GM21360 (cell line): ENCODE results near the gene ZNF296.

ENCODE experiments used
- ATAC-seq: cut with Tn5 transposase; IDR thresholded peaks from one replicate; pipeline ENCODE4 v1.9.1; 2021; ENCODE audit warnings: mild to moderate bottlenecking, moderate library complexity; ENCODE audit not compliant: unreplicated experiment

Gene ZNF296

DNA sequence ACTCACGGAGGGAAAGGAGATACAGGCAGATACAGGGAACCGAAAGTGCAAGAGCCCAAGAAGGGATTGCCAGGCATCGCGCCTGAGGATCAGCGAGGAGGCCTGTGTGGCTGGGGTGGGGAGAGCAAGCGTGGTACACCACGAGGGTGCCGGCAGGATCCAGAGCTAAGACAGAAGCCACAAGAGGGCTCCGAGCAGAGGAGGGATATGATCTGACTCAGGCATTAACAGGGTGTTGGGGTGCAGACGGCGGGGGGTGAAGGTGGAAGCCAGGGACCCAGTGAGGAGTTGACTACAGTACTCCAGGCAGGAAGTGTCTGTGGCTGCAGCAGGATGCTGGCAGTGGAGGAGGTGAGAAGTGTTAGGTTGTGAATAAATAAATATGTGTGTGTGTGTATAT, 11.3 kb upstream of the ZNF296 start:
- no peak for ATAC-seq

DNA sequence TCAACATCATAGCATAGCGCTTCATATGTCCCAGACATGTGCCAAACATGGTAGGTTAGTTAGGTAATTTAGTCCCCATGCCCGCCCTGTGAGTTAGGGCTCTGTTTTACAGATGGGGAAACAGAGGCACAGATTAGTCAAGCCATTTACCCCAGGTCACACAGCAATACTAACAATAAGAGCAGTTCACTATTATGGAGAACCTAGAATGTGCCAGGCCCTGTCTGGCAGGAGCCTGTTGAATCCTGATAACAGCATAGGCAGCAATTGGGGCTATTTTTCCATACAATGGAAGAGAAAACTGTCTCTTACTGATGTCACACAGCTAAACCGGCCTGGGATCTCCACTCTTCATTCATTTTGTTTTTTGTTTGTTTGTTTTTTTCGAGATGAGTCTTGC, 10.2 kb upstream of the ZNF296 start:
- no peak for ATAC-seq

DNA sequence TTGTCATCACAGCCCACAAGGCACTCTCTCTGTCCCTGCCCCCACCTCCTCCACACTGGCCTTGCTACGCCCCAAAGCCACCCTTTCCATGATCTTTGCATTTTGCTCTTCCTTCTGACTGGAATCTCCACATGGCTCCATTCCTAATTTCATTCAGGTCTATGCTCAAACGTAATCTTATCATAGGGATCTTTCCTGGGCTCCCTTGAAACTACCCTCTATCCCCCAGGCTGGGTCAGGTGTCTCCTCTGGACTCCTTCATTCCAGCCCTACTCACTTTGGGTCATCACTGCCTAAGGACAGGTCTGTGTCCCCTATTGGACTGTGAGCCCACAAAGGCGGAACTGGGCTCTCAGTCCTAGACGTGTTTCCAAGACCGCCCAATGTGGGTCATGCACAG, 5.9 kb upstream of the ZNF296 start:
- ATAC-seq, result no peak

DNA sequence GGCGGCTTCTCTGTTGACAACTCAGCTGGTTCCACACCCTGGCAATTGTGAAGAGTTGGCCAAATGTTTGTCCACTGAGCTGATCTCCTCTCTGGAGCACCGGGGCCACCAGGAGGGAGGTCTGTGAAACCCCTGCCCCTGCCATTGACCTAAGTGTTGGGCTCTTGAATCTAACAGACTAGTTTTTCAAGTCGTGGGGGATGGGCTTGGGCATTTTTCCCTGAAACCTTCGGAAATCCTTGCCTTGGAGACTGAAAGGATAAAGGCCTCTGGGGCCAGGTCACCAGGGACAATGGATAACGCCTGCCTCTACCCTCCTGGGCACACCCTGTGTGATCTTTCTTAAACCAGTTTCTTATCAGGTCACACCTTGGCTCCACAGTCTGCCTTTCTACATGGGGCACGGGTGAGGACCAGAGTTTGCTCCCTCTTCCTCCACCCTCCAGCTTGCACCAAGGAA, 3.7 kb upstream of the ZNF296 start:
- no peak for ATAC-seq

DNA sequence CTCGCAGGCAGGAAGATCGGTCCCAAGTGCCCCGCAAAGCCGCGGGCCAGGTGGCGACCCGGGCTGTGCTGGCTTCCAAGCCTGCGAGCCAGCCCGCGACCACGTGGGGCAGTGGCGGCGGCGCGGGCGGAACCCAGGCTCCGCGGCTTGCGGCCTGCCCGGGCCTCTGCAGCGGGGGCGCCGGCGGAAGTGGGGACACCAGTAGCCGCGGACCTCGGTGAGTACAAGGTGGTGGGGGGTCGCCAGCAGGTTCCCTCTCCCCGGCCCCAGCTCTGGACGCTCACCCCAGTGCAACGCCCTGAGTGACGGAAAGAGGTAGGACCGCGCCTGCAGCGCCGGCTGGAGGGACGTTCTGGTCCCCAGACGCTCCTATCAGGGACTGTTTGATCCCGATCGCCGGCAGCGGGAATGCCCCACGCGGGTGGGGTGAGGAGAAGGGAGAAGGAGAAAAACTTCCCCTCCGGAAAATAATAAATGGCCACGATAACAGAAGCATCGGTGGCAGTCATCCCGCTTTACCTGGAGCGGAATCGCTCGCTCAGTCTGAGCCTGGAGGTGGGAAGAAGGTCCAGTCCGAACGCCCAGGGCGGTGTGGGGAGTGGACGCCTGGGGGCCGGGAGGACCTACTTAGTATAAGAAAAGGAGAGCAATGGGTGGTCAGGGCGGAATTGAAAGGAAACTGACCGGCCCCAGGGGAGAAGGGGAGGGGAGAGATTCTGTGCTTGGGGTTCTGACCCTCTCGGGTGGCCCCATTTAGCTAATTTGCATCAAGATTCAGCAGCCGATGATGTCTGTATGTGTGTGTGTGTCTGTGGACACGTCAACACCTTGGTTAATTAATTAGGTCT, 3.0 kb upstream of the ZNF296 start, which contains the start of gene GEMIN7:
TSS of gene GEMIN7 (plus strand) at position 198 of the 848 bp plus-strand sequence. CDS start 10,855 bp downstream, outside the sequence.
- no peak for ATAC-seq

DNA sequence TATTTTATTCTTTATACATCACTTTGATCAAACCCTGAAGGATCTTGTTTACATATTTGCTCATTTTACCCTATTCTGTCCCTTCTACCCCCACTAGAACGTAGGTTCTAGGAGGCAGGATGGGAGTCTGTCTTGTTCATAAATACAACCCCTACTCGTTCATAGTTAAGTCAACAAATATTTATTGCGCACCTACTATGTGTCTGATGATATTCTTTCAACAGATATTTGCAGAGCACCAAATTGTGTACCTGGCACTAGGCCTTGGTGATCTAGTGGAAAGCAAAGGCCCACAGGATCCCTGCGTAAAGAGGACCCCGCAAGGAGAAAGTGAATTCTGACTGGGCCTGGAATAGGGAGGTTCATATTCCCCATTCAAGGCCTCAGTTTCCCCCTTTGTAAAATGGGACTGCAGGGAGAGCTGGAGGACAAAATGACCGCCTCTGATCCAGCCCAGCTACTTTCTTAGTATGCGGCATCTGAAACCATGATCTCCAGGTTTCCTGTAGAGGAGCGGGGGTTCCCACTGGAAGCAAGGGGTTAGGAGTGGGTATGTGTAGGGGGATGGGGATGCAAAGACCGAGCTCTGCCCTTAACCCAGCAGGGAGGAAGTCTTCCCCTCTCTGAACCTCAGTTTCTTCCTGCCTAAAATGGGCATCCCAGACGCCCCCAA, 2.2 kb upstream of the ZNF296 start:
- ATAC-seq, result no peak

DNA sequence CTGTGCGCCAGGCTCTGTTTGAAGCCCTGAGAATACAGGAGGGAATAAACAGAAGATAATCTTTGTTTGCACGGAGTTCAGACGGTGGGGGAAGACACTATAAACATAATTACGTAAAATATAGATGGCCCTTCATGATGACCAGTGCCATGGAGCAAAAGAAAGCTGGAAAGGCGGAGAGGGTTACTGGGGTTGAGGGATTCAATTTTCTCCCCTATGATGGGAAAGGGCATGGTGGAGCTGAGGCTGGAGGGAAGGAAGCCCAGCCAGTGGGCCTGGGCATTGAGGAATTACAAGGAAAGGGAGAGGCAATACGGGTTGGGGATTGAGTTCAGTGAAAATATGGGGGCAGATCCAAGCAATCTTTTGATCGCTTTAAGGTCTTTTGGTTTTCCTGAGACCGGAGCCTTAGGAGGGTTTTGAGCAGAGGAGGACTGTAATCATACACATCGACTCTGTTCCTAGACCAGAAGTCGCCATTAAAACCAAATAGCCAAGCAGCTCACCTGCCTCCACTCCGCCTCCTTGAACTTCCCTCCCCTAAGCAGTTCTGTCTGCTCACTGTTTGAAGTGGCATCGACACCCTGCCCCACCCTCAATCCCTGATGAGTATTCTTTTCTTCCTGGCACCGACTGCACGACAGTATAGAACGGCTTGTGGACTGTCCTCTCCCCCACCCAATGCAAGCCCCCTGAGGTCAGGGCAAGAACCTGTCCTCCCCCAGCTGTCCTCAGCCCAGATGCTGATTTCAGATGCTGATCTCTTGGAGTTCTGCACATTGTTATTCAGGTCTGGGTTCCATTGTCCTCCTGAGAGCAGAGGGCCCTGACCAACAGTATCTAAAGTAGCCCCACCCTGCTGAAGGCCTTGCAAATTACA, 813 bp upstream of the ZNF296 start:
- no peak for ATAC-seq

DNA sequence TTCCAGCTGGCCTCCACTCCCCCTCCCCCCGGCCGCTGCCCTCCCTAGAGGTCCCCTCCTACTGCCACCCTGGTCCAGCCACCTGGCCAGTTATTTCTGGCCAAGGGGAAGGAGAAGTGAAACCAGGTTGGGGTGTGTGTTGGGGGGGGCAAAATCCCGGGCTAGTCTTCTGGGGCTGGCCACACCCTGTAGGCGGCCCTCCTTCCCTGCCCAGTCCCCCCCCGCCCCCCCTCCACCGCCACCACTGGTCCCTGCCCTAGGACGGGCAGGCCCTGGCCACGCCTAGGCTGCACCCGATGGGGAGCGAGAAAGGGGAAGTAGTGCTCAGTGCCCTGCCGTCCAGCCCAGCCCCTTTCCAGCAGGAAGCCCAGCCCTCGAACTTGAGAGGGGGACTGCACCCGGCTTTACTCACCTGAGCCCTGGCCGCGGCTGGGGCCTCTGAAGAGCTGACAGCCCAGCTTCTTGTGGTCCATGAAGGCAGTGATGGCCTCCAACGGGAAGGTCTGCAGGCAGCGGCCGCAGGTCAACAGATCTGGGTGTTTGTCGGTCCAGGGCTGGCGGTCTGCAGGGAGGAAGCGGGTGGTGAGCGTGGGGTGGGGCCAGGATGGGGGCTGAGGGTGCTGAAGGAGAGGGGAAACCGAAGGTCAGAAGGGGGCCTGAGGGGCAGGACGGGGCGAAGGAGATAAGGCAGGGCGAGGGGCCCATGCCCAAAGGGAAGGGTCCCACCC, 813 bp downstream of the ZNF296 start:
- peak; percentile 46 for ATAC-seq

DNA sequence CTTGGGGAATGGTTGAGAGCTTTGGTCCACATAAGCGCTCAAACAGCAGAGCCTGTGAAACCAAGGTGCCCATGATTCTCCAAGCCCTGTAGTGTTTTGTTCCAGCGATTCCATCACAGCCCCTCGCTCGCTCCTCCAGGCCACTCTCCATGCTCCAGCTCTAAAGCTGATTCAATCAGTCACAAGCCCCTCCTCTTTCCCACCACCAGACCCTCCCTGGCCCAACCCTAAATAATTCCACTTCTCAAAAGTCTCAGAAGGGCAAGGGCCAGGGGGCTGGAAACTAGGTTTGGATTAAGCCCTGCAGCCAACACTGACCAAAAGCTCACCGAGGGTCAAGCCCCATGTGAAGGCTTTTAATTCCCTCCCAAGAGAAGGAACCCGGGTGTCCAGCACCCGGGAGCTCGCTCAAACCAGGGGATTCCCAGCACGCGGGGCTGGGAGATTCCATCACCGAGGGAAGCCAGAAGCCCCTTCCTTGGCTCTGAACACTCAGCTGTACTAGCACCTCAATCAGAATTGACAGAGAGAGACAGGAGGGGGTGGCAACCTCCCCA, 1.5 kb downstream of the ZNF296 start:
- no peak for ATAC-seq

DNA sequence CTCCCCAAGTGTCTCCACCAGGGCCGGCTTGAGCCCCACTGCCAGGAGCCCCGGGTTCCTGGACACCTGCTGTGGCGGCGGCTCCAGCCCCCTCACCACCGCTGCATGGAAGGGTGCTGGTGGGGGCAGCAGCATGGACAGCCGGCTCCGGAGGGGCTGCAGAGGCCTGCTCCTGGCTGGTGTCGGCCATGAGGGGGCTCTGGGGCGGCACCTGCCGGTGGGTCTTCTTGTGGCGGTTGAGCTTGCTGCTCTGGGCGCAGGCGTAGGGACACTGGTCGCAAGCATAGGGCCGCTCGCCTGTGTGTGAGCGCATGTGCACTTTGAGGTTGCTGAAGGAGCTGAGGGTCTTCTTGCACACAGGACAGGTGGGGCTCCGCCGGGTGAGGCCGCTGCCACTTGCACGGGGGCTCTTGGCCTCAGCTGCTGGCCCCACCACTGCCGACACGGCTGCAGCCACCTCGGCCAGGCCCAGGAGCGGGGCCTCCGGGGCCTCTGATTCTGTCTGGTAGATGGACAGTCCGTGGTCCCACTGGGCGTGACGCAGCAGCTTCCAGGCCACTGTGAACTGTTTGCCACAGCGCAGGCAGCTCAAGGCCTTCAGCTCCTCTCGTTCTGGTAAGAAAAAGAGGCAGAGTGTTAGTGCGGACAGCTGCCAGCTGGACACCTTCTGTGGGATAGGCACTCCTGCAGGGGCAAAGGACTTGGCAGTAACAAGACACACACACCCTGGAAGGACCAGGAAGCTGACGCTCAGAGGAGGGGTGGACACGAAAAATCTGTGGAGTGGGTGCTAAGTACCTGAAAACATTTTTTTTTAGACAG, 4.1 kb downstream of the ZNF296 start:
- no peak for ATAC-seq

DNA sequence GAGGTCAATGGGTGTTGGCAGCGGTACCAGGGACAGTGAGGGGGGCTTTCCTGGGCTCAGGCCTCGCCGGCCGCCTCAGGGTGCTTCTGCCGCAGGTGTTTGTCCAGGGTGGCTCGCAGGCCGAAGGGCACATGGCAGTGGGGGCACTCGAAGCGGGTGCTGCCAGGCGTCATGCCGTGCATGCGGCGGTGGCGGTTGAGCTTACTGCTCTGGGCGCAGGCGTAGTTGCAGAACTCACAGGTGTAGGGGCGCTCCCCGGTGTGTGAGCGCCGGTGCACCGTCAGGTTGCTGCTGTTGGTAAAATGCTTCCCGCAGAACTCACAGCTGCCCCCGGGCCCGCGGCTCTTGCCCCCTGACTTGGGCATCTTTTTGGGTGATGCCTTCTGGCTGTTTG, 4.7 kb downstream of the ZNF296 start:
- ATAC-seq, result no peak

DNA sequence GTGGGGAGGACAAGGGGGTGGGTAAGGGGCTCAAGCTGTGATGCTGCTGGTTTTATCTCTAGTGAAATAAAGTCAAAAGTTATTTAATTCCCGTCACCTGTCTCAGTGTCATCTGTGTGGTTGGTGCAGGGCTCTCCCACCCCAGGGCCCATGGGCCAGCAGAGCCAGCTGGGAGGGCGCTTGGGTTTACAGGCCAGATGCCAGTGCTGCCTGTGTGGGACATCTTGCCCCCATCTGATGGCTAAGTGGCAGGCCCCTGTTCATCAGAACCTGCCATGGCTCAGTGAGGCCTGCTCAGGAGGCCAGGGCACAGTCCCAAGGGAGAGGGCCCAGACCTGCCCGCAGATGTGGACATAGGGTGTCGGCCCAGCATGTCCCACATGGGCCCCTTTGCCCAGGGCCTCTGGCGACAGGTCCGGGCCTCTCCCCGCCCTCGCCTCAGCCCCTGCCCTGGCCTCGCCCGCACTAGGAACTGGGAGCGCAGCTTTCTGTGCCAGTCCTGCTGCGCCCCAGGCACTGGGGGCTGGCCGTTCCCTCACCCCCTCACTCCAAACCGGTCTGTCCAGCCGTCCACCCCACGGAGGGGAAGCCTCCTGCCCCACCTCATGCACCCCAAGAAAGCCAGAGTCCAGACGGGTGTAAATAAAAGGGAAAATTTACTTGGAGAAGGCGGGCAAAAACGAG, 5.3 kb downstream of the ZNF296 start:
- no peak for ATAC-seq

DNA sequence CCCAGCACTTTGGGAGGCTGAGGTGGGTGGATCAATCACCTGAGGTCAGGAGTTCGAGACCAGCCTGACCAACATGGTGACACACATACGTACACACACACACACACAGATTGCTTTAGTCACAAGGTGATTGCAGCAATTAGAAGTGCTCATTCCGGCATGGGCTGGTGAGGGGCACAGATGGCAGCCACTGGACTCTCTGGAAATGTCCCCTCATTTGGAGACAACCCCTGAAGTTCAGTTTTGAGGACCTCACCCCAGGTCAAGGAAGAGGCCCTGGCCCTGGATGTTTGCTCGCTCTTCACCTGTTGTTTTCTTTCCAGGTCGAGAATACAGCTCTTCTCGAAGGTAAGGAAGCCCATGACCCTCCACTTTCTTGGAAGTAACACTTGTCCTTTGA, 6.1 kb downstream of the ZNF296 start:
- no peak for ATAC-seq

DNA sequence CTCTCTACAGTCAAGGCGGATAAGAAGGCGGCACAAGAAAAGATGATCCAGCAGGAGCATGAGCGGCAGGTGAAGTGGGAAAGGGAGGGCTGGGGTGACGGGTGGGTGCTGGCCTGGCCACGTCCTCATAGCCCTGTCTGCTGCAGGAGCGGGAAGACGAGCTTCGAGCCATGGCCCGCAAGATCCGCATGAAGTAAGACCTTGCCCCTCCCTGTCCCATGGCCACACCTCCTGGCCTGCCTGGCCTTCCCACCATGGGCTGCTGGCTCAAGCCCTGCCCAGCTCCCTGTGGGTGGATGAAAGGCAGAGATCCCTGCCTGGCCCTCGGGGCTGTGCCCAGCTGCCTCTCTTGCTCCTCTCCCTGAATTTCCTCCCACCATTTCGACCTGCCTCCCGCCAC, 7.2 kb downstream of the ZNF296 start:
- ATAC-seq, result no peak

DNA sequence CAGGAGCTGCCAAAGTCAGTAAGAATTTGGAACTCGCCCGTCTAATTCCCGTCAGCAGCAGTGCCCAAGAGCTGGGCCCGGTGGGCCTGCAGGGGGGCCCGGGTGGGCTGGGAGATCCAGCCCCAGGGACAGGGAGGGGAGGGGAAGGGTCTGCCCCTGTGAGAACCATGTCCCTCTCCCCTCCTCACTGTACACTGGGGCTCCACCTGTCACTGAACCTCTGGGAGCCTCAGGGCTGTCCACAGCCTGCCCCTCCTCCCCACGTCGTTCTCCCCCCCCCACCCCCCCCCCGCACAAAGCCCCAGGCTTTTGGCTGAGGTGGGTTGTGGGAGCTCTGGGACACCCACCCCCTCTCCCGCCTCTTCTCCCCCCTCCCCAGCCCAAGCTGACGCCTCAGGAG, 8.2 kb downstream of the ZNF296 start:
- no peak for ATAC-seq

DNA sequence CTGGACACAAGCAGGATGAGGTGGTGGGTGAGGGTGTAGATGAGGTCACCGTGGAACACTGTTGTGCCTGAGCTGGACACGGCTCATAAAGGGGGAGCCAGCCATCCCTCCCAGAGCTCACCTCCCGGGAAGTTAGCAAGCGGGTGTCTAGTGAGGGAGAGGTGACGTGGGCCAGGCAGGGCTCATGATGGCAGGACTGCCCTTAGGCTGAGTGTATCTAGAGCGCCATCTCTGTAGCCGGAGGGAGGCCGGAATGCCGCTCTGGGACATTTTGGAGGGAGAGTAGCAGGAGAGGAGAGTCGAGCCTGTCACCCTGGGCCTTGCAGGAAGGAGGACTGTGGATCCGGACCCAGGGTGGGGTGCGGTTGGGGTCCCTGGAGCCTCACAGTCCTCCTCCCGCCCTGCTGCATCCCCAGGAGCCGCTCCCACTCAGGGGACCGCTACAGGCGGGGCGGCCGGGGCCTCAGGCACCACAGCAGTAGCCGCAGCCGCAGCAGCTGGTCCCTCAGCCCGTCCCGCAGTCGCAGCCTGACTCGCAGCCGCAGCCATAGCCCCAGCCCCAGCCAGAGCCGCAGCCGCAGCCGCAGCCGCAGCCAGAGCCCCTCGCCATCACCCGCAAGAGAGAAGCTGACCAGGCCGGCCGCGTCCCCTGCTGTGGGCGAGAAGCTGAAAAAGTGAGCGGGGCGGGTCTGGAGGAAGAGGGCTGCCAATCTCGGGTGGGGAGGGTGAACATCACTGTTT, 9.2 kb downstream of the ZNF296 start:
- no peak for ATAC-seq

DNA sequence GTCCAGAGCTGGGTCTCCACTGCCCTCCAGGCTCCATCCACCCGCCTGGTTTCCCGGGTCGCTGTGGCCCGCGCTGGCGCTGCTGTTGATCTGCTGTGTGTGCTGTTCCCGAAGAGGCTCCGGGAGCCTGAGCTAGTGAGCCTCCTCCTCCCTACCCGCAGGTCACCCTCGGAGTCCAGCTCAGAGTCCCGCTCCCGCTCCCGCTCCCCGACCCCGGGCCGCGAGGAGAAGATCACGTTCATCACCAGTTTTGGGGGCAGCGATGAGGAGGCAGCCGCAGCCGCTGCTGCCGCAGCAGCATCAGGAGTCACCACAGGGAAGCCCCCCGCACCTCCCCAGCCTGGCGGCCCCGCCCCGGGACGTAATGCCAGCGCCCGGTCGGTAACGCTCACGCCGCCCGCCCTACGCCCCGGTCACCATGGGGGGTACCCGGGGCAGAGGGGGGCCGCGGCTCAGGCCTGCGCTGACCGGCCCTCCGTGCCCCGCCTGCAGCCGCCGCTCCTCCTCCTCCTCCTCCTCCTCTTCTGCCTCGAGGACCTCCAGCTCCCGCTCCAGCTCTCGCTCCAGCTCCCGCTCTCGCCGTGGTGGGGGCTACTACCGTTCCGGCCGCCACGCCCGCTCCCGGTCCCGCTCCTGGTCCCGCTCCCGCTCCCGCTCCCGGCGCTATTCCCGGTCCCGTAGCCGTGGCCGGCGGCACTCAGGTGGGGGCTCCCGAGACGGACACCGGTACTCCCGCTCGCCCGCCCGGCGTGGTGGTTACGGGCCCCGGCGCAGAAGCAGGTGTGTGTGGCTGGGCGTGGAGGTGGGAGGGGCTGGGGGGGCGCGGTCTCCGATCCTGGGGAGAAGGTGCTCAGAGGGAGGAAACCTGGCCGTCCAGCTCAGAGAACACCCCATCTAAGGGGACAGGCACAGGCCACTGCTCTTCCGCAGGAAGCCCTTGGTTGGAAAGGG, 12.2 kb downstream of the ZNF296 start:
- no peak for ATAC-seq
